Cerebellar nuclear complex (tissue), 1 donor: Measurements from ENCODE around the gene RAB31.

Experiments
- DNase-seq, 2 experiments: peaks; one replicate each; lab custom pipeline; 2025; lab: John Stamatoyannopoulos, UW

Gene RAB31

DNA sequence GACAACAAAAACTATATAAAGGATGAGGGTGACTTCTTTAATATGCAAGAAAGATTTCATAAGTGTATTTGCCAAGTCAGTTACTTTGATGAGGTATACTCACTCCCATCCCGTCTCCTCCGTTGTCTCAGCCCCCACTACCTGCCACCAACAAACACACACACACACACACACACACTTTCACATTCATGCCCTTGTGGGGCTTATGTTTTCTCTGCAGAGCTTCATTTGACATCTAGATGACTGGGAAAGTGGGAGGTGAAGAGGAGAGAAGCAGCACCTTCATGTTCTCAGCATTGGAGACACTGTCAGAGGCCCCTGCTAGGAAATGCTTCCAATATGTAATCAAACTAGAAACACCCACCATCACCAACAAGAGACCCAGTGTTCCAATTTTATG, 155.2 kb downstream of the RAB31 start:
- no peak for DNase-seq

DNA sequence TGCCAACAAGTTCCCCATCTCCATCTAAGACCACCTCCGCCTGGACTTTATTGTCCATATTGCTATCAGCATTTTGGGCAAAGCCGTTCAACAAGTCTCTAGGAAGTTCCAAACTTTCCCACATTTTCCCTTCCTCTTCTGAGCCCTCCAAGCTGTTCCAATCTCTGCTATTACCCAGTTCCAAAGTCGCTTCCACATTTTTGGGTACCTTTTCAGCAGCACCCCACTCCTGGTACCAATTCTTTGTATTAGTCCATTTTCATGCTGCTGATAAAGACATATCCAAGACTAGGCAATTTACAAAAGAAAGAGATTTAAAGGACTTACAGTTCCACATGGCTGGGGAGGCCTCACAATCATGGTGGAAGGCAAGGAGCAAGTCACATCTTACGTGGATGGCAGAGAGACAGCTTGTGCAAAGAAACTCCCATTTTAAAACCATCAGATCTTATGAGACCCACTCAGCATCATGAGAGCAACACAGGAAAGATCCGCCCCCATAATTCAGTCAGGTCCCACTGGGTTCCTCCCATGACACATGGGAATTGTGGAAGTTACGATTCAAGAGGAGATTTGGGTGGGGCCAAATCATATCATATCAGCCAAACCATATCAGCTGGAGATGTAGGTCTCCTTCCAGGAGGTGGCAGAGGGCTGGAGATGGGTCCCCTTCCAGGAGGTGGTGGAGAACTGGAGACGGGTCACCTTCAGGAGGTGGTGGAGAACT, 157.8 kb downstream of the RAB31 start:
- no peak for DNase-seq

DNA sequence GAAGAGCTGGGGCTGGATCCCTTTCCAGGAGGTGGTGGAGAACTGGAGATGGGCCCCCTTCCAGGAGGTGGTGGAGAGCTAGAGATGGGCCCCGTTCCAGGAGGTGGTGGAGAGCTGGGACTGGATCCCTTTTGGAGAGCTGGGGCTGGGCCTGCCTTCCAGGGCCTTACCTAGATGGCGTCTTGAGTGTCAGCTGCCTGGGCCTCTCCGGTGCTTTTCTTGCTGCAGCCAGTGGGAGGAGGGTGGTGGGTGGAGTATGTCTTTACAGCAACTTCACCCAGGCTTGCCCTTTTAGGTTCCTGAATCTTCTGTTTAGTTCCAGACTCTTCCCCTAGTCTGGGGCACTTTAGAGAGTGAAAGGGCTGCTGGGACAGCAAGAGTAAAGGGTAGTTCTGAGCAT, 158.5 kb downstream of the RAB31 start:
- DNase-seq = no peak

DNA sequence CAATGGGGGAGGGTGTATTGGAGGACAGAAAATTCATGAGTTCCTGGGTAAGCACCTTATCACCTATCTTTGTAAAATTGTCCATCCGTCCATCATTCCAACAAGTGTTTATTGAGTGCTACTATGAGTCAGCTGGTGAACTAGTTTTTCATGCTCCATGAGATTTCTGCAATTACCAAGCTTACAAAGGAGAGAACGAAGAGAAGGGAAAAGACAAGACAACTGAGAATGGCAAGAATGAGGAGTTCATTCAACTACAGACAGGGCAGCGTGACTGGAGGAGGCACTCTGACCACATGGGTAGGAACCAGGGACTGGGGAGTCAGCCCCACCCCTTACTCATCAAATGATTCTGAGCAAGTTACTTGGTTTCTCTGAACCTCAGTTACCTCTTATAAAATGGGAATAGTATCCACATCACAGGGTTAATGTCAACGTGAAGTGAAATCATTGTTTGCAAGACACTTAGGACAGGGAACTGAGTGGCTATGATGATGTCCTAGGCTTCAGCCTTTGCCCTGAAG, 159.0 kb downstream of the RAB31 start:
- no peak for DNase-seq

DNA sequence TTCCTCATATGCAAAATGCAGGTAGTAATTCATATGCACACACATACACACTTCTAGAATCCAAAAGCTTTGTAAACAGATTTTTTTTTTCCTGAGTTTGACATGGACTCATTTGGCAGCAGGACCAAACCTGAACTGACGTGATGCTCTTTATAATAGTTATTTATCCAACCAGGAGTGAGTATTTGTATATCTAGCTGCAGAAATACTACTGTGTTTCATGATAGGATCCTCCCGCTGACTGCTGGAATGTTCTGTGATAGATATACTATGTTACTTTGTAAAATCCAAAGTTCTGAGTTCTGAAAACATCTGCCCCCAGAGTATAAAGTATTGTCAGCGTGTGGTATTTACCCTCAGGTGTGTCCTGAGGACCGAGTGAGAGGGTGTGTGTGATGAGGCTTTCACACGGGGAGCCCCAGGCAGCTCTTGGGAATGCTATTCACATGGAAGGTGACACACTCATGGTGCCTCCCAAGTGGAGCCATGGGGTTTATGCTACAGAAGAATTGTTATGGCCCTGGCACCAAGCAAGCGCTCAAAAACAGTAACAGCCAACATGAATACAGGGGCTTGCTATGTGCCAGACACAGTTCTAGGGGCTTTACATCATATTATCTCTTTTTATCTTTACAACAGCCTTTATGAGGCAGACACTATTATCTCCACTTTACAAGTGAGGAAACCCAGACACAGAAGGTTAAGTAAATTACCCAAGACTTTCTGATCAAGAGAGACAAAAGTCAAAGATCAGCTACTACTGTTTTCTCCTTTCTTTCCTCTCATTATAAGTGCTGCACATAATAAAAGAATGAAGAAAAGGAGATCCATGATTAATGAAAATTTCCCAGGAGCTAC, 161.0 kb downstream of the RAB31 start:
- DNase-seq = no peak

DNA sequence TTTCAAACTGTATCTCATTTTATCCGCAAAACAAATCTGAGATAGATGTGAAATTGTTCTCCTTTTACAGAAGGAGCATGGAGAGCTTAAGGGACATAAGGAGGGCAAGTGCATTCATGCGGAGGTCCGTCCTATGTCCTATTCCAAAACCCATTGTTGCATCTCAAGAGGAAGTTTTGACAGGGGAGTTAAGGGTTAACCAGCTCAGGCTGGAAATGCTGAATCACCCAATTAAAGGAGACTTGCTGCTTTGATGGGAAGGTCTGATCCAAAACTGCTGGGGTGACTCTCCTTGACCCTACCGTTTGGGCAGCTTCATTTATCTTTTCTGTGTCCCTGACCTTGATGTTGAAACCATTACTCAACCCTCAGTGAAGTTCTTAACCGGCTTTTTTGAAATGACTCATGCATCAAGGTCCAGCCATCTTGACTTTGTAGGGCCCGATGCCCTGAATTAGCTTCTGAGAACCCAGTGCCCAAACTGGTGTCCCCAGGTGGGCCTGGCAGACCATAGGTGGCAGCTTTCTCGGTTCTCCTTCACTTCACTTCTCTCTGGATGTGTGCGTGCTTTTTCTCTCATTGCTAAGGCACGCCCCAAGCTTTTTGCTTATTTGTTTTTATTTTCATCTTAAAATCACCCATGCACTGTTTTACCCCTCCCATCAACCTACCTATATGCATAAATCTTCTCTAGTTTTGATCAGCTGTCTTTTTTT, 161.8 kb downstream of the RAB31 start:
- no peak for DNase-seq

DNA sequence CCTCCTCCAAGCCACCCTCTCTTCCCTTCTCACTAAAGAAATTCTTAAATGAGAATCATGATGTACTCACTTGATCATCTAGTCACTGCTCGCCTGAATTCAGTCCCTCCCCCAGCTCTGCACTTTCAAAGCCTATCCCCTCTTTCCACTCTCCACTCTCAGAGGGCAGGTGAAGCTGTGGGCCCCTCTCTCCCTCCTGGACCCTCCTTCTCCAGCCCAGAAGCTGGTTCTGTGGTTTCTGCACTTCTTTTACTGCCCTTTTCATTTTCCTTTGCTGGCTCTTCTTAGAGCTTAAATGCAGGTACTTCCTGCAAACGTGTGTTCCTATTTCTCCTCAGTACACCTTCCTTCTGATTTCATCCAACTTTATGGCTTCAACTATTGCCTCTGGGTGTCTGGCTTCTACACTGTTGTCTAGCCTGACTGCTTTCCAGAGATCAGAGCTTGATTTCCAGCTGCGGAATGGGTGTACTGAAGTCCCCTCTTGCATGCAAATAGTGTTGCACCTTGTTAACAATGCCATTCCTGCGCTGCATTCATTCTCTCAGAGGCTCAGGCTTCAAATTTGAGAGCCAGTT, 162.4 kb downstream of the RAB31 start:
- DNase-seq = no peak

DNA sequence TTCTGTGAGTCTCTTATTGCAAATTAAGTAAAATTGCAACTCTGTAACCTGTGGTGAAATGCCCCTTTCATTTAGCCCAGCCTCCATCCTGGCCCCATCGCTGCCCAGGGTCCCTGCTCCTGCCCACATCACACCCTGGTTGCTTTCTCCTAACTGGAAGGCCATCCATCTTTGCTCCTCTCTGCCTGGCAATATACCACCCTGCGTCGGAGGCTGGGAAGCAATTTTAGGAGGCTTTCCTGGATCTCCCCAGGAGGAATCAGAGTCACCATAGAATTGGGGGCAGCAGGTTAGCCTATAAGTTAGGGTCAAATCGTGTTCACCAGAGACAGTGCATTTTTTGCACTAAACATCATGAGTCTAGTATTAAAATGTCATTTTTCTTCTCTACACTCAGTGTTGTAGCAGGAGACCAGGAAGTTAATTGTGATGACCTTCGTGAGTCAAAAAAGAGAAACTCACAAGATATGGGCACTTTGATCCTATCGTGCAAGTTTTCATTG, 163.2 kb downstream of the RAB31 start:
- DNase-seq = no peak

DNA sequence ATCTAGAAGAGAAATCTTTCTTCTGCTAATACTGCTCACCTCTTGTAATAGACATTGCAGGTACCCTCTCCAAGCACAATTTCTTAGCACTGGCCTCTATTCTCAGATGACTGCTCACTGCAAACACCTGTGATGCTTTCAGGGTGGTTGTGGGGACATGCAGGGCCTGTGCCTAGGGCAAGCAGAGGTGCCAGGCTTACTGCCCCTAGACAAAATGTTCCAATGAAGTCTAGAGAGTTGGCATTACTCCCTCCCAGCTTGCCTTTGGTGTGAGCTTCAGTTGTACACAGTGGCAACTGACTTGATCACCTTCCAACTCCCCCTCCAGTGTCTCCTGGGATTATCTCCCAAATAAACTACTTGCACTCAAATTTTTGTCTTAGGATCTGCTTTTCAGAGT, 164.7 kb downstream of the RAB31 start:
- DNase-seq = no peak

DNA sequence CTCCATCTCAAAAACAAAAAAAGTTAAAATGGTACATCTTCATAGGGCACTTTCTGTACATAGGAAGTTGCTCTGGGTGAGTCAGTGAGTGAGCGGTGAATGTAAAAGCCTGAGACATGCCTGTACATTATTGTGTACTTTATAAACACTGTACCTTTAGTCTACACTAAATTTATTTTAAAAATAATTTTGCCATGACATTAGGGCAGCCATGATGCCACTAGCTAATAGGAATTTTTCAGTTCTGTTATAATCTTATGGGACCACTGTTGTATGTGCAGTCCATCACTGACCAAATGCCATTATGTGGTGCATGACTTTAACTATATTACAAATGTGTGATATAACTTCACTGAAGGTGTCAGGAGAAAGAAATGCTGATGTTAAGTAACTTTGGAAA, 166.6 kb downstream of the RAB31 start:
- DNase-seq = no peak

DNA sequence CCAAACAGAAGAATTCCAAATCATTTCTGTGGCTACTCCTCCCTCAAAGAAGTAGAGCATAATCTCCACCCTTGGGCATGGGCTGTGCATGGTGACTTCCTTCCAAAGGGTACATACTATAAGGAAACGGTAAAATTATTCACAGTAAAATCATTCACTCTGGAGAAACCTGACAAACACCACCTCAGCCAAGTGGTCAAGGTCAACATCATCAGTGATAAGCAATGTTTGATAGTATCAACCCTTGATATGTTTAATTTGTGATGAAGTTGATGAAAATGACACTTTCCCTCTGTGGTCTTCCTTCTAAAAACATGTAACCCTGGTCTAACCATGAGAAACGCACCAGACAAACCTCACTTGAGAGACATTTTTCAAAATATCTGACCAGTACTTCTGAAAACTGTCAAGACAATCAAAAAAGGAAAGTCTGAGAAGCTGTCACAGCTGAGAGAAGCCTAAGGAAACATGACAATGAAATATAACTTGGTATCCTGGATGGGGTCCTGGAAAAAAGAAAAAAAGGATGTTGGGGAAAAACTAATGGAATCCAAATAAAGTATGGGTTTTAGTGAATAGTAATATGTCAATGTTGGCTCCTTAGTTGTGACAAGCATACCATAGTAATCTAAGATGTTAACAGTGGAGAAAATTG, 168.2 kb downstream of the RAB31 start:
- DNase-seq = no peak

DNA sequence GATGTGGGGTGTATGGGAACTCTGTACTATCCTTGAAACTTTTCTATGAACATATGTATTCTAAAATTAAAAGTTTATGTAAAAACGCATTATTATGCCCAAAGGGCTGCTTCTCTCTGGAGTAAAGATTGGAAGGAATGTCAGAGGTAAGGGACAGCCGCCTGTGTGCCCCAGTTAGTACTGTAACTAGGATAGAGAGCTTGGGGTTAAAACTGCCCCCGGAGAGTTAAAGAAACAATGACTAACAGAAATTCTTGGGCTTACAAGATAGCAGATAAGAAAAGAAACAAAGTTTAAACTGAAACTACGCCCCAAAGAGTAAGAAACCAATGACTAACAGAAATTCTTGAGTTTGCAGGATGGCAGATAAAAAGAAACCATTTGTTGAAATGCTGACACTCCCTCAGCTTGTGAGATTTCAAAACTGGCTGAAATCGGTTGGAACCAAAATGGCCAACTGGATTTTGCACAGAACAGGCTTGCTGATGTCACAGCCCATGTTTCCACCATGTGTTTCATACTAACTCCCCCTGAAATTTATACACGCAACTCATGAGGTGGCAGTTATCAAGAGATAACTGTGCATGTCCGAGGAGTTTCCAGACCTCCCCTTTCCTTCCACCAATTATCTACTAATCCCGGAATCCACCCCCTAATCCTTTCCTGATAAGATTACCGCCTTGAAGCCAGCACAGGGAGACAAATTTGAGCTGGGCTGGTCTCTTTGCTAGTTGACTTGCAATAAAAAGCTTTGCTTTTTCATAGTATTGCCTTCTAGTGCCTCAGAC, 169.0 kb downstream of the RAB31 start:
- no peak for DNase-seq

DNA sequence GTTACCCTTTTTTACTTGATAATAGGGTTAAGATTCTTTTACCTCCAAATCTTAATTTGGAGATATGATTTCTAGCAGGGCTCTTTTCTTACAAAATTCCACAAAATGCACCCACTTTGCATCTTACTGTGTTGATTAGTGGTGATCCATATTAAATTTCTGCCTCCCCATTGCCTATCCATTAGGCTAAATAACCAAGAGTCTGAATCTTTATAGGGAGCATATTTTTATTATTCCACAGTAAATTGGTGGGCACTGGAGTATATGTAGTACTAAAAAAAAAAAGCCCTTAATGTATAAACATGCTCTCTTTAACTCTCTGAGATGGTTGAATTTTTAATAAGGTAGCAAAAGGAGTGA, 169.5 kb downstream of the RAB31 start:
- no peak for DNase-seq

DNA sequence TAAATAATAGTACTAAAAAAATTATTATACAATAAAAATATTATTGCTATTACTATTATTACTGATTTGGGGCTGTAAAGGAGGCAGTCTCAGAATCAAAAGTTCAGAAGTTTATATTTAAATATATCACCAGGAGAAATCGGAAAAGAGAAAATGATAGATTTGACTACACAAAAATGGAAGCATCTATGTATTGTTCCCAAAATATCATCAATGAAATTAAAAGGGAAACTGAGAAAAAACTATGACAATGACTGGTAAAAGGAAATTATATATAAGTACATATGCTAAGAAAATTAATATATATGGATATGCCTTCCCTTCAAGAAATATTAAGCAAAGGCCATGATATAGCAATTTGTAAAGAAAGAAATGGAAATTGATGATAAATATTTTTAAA, 170.0 kb downstream of the RAB31 start:
- no peak for DNase-seq

DNA sequence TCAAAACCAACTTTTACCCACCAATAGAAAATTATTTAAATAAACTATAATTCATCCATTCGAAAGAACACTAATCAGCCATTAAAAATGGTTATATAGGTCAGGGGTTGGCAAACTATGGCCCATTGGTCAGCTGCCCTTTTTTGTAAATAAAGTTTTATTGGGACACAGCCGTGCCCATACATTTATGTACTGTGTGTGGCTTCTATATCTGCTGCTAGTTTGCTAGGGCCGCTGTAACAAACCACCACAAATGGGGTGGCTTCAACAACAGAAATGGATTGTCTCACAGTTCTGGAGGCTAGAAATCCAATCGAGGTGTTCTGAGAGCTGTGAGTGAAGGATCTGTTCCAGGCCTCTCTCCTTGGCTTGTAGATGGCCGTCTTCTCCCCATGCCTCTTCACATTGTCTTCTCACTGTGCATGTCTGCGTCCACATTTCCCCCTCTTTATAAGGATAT, 170.7 kb downstream of the RAB31 start:
- no peak for DNase-seq

DNA sequence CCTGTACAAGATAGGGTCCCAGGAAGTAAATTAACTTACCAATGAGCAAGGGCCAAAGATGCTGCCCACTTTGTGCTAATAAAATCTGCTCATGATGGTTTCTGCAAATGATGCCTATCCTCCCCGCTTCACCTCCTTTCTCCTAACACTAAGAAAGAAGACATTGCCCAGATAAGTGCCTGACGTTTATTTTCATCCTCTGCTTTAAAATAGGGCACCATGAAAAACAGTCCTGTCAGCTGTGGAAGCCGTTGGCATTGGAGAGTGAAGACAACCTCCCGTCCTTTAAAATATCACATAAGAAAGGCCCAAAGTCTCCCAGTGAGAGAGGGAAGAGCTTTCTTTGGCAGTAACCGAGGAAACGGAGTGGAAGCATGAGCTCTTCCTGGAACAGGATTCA, 176.0 kb downstream of the RAB31 start:
- no peak for DNase-seq

DNA sequence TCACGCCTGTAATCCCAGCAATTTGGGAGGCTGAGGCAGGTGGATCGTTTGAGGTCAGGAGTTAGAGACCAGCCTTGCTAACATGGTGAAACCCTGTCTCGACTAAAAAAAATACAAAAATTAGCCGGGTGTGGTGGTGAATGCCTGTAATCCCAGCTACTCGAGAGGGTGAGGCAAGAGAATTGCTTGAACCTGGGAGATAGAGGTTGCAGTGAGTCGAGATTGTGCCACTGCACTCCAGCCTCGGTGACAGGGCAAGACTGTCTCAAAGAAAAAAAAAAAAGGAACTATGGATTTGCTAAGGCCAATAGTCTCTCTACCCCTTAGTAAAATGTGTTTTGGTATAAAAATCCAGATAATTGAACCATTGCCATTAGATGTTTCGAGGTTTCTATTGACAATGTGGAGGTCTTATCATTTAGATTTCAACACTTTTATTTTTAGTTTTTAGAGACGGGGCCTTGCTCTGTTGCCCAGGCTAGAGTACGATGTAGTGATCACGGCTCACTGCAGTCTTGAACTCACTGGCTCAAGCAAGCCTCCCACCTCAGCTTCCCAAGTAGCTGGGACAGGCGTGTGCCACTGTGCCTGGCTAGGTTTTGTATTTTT, 176.5 kb downstream of the RAB31 start:
- DNase-seq = no peak

DNA sequence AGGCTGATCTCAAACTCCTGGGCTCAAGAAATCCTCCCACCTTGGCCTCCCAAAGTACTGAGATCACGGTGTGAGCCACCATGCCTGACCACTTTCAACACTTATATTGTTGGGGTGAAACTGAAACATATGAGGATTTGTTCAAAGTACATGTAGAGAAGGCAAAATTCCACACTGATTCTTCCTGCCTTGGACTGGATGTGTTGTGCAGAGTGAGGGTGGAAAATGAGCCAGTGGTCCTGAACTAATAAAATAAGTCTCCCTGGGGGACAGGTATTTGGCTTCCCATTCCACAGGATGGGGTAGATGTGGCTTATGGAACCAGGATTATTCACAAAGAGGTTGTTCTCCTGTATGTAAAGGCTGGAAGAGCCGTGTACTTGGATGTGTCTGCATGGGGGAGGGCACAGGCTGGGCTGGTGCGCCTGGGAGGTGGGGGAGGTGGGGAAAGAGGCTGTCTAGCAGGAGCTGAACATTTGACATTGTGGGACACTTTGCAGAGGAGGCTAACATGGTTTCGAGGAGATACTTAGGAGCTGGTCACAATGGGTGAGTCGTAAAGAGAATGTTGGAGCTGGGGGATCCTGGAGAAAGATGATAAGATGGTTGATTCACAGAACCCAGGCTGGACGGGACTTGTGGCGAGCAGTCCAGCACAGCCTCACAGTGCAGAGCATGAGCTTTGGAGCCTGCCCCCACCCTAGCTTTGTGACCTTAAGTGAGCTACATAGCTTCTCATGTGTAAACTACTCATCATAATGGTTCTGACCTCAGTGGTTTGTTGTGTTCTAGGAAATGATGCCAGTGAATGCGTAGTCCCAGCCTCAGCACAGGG, 177.3 kb downstream of the RAB31 start, which contains the start of gene TXNDC2:
TXNDC2 (plus strand) TSS at position 804 of the 835 bp plus-strand sequence. CDS start 708 bp downstream, outside the sequence.
- DNase-seq = no peak

DNA sequence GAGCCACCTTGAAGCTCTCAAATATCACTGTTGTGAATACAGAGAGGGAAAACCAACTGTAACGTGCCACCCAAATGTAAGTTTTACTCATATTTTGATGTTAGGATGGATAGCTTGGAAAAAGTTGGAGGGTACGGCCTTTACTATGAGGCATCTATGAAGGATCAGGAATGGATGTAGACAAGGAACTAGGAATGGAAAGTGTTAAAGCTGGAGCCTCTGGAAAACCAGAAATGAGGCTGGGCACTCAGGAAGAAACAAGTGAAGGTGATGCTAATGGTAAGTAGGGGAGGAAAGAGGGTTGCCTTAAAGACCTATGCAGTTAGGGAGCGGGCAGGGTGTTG, 177.9 kb downstream of the RAB31 start:
- DNase-seq = no peak
